IPS-NIHi7 (cell line): ENCODE results near the gene CDC42BPA.
A peak's percentile ranks its signal among the peaks of the same experiment; 100 is the strongest.
"Not testable (repeated sequence)": the region's sequence is repeated elsewhere in the genome, so short reads cannot be mapped to it uniquely, and the experiment has no call there.

Experiments used
- DNase-seq: peaks from one replicate; pipeline ENCODE4 v3.0.0; 2012; ENCODE audit warnings: mixed read lengths; ENCODE audit errors: extremely low spot score

Gene CDC42BPA

GRCh38 chr1:227134686-227135314, 183.5 kb downstream of the CDC42BPA start:
- DNase-seq = no peak

- not testable (repeated sequence) for DNase-seq
Observed at GRCh38 chr1:227132695-227133094, 185.6 kb downstream of the CDC42BPA start.

- peak; percentile 17 for DNase-seq
Observed at GRCh38 chr1:227131193-227131592, 187.1 kb downstream of the CDC42BPA start.

GRCh38 chr1:227127891-227128290, 190.4 kb downstream of the CDC42BPA start:
- no peak for DNase-seq

GRCh38 chr1:227125929-227126545, 192.3 kb downstream of the CDC42BPA start:
- DNase-seq = peak; percentile 16

- peak; percentile 12 for DNase-seq
Observed at GRCh38 chr1:227124473-227124872, 193.8 kb downstream of the CDC42BPA start.

GRCh38 chr1:227120826-227121225, 197.5 kb downstream of the CDC42BPA start:
- DNase-seq = no peak

- no peak for DNase-seq
Observed at GRCh38 chr1:227112538-227112937, 205.8 kb downstream of the CDC42BPA start.

- no peak for DNase-seq
Observed at GRCh38 chr1:227111782-227112181, 206.5 kb downstream of the CDC42BPA start.

GRCh38 chr1:227105291-227105690, 213.0 kb downstream of the CDC42BPA start:
- not testable (repeated sequence) for DNase-seq

- no peak for DNase-seq
Observed at GRCh38 chr1:227102056-227102455, 216.2 kb downstream of the CDC42BPA start.

- DNase-seq = no peak
Observed at GRCh38 chr1:227094249-227094966, 223.9 kb downstream of the CDC42BPA start.

GRCh38 chr1:227093309-227093708, 225.0 kb downstream of the CDC42BPA start:
- DNase-seq = no peak

GRCh38 chr1:227092069-227092468, 226.2 kb downstream of the CDC42BPA start:
- DNase-seq = no peak

GRCh38 chr1:227086636-227087035, 231.7 kb downstream of the CDC42BPA start:
- no peak for DNase-seq

- DNase-seq = no peak
Observed at GRCh38 chr1:227082999-227083746, 235.1 kb downstream of the CDC42BPA start.

GRCh38 chr1:227077783-227078182, 240.5 kb downstream of the CDC42BPA start:
- no peak for DNase-seq

- no peak for DNase-seq
Observed at GRCh38 chr1:227073786-227074185, 244.5 kb downstream of the CDC42BPA start.

- no peak for DNase-seq
Observed at GRCh38 chr1:227072991-227073390, 245.3 kb downstream of the CDC42BPA start.

GRCh38 chr1:227071895-227072587, 246.3 kb downstream of the CDC42BPA start:
- no peak for DNase-seq

- DNase-seq = no peak
Observed at GRCh38 chr1:227070638-227071285, 247.5 kb downstream of the CDC42BPA start.
